GM21737 (cell line): ENCODE measurements around the gene PRPS2.

Experiments
- ATAC-seq: cut with Tn5 transposase; IDR thresholded peaks from one replicate; pipeline ENCODE4 v1.9.1; 2021; ENCODE audit warnings: mild to moderate bottlenecking, moderate library complexity; ENCODE audit not compliant: unreplicated experiment

PRPS2 gene

GRCh38 chrX:12791257-12792228, at the start of gene PRPS2:
PRPS2 (plus strand) TSS chrX:12791412; CDS start chrX:12791498, 86 bp downstream.
- peak; percentile 80 for ATAC-seq

- no peak for ATAC-seq
Measured at GRCh38 chrX:12741416-12741815, 49.8 kb upstream of the PRPS2 start.

- ATAC-seq: no peak
Measured at GRCh38 chrX:12747433-12747832, 43.8 kb upstream of the PRPS2 start.

GRCh38 chrX:12751887-12752286, 39.3 kb upstream of the PRPS2 start:
- ATAC-seq: no peak

GRCh38 chrX:12753366-12753765, 37.8 kb upstream of the PRPS2 start:
- ATAC-seq: no peak

- no peak for ATAC-seq
Measured at GRCh38 chrX:12758291-12758690, 32.9 kb upstream of the PRPS2 start.

GRCh38 chrX:12767856-12768255, 23.4 kb upstream of the PRPS2 start:
- no peak for ATAC-seq

- no peak for ATAC-seq
Measured at GRCh38 chrX:12768491-12768890, 22.7 kb upstream of the PRPS2 start.

- no peak for ATAC-seq
Measured at GRCh38 chrX:12770440-12770839, 20.8 kb upstream of the PRPS2 start.

- peak; percentile 96 for ATAC-seq
Measured at GRCh38 chrX:12771445-12772069, 19.7 kb upstream of the PRPS2 start.

GRCh38 chrX:12777670-12778069, 13.5 kb upstream of the PRPS2 start:
- ATAC-seq: no peak

- no peak for ATAC-seq
Measured at GRCh38 chrX:12779534-12779933, 11.7 kb upstream of the PRPS2 start.

- no peak for ATAC-seq
Measured at GRCh38 chrX:12788645-12789044, 2.6 kb upstream of the PRPS2 start.

- no peak for ATAC-seq
Measured at GRCh38 chrX:12789976-12790375, 1.2 kb upstream of the PRPS2 start.

GRCh38 chrX:12790885-12791256, 341 bp upstream of the PRPS2 start:
- ATAC-seq: peak; percentile 17

- no peak for ATAC-seq
Measured at GRCh38 chrX:12792711-12793110, 1.5 kb downstream of the PRPS2 start.

- no peak for ATAC-seq
Measured at GRCh38 chrX:12794654-12795053, 3.4 kb downstream of the PRPS2 start.

- ATAC-seq: no peak
Measured at GRCh38 chrX:12798601-12799000, 7.4 kb downstream of the PRPS2 start.

- ATAC-seq: no peak
Measured at GRCh38 chrX:12799118-12799517, 7.9 kb downstream of the PRPS2 start.

- ATAC-seq: no peak
Measured at GRCh38 chrX:12802741-12803140, 11.5 kb downstream of the PRPS2 start.

- ATAC-seq: no peak
Measured at GRCh38 chrX:12804655-12805054, 13.4 kb downstream of the PRPS2 start.

GRCh38 chrX:12805333-12805732, 14.1 kb downstream of the PRPS2 start:
- no peak for ATAC-seq
